Measurements from ENCODE around the gene C17orf100.

Gene C17orf100

GRCh38 chr17:6633263-6633662 lies 18.3 kb upstream of the C17orf100 start:
- Histone ChIP-seq H3K4me1 (ENCODE audit: insufficient read depth, low read length) (no peaks in the 10 kb centered on the region), H3K9me3 (ENCODE audit: insufficient read depth, low read depth, low read length) (no peaks in the 10 kb centered on the region), H3K36me3 (ENCODE audit: insufficient read depth, low read depth, low read length) (peaks cover 61% of the 10 kb centered on the region), H3K27me3 (ENCODE audit: insufficient read depth, low read length) (no peaks in the 10 kb centered on the region), H3K27ac (ENCODE audit: low read length) (no peak overlapping the region), H3K4me3 (ENCODE audit: low read length) (no peak overlapping the region), H3K9ac (ENCODE audit: low read depth, low read length) (no peak overlapping the region)

GRCh38 chr17:6636105-6636504 lies 15.5 kb upstream of the C17orf100 start:
- Histone ChIP-seq H3K4me3 (ENCODE audit: low read length) (no peak overlapping the region), H3K36me3 (ENCODE audit: insufficient read depth, low read depth, low read length) (peaks cover 37% of the 10 kb centered on the region), H3K9ac (ENCODE audit: low read depth, low read length) (no peak overlapping the region), H3K9me3 (ENCODE audit: insufficient read depth, low read depth, low read length) (no peaks in the 10 kb centered on the region), H3K27me3 (ENCODE audit: insufficient read depth, low read length) (no peaks in the 10 kb centered on the region), H3K27ac (ENCODE audit: low read length) (no peak overlapping the region), H3K4me1 (ENCODE audit: insufficient read depth, low read length) (no peaks in the 10 kb centered on the region)

GRCh38 chr17:6636616-6637457 lies 14.7 kb upstream of the C17orf100 start:
- no peak overlapping the region for H3K9ac ChIP-seq (ENCODE audit: low read depth, low read length)
- no peaks in the 10 kb centered on the region; the same call in 1 of the 2 replicates for H3K4me1 ChIP-seq (ENCODE audit: insufficient read depth, low read length)
- no peak overlapping the region for H3K27ac ChIP-seq (ENCODE audit: low read length)
- no peak overlapping the region for H3K4me3 ChIP-seq (ENCODE audit: low read length)
- H3K9me3 ChIP-seq (ENCODE audit: insufficient read depth, low read depth, low read length): no peaks in the 10 kb centered on the region
- H3K36me3 ChIP-seq (ENCODE audit: insufficient read depth, low read depth, low read length): peaks cover 31% of the 10 kb centered on the region
- no peaks in the 10 kb centered on the region for H3K27me3 ChIP-seq (ENCODE audit: insufficient read depth, low read length)

- no peak overlapping the region for H3K4me3 ChIP-seq (ENCODE audit: low read length)
- no peaks in the 10 kb centered on the region for H3K27me3 ChIP-seq (ENCODE audit: insufficient read depth, low read length)
- H3K9me3 ChIP-seq (ENCODE audit: insufficient read depth, low read depth, low read length): no peaks in the 10 kb centered on the region
- peaks cover 4% of the 10 kb centered on the region; the same call in 1 of the 2 replicates for H3K4me1 ChIP-seq (ENCODE audit: insufficient read depth, low read length)
- H3K9ac ChIP-seq (ENCODE audit: low read depth, low read length): no peak overlapping the region
- no peak overlapping the region for H3K27ac ChIP-seq (ENCODE audit: low read length)
- peaks cover 29% of the 10 kb centered on the region for H3K36me3 ChIP-seq (ENCODE audit: insufficient read depth, low read depth, low read length)
Measured at GRCh38 chr17:6637458-6637840, 14.1 kb upstream of the C17orf100 start.

GRCh38 chr17:6638046-6638908 lies 13.3 kb upstream of the C17orf100 start:
- Histone ChIP-seq H3K4me3 (ENCODE audit: low read length) (no peak overlapping the region), H3K27ac (ENCODE audit: low read length) (no peak overlapping the region), H3K9me3 (ENCODE audit: insufficient read depth, low read depth, low read length) (no peaks in the 10 kb centered on the region), H3K4me1 (ENCODE audit: insufficient read depth, low read length) (peaks cover 4% of the 10 kb centered on the region; the same call in 1 of the 2 replicates), H3K27me3 (ENCODE audit: insufficient read depth, low read length) (no peaks in the 10 kb centered on the region), H3K36me3 (ENCODE audit: insufficient read depth, low read depth, low read length) (peaks cover 29% of the 10 kb centered on the region), H3K9ac (ENCODE audit: low read depth, low read length) (no peak overlapping the region)

GRCh38 chr17:6639014-6639585 lies 12.5 kb upstream of the C17orf100 start:
- peak overlapping the region; percentile 96 for H3K4me3 ChIP-seq (ENCODE audit: low read length)
- H3K9ac ChIP-seq (ENCODE audit: low read depth, low read length): peak overlapping the region; percentile 93; the same call in 1 of the 2 replicates
- no peak overlapping the region for H3K27ac ChIP-seq (ENCODE audit: low read length)
- no peaks in the 10 kb centered on the region for H3K27me3 ChIP-seq (ENCODE audit: insufficient read depth, low read length)
- H3K36me3 ChIP-seq (ENCODE audit: insufficient read depth, low read depth, low read length): peaks cover 31% of the 10 kb centered on the region
- peaks cover 4% of the 10 kb centered on the region; the same call in 1 of the 2 replicates for H3K4me1 ChIP-seq (ENCODE audit: insufficient read depth, low read length)
- H3K9me3 ChIP-seq (ENCODE audit: insufficient read depth, low read depth, low read length): no peaks in the 10 kb centered on the region

GRCh38 chr17:6639586-6640535 lies 11.7 kb upstream of the C17orf100 start:
- Histone ChIP-seq H3K4me3 (ENCODE audit: low read length) (peak overlapping the region; percentile 96), H3K27ac (ENCODE audit: low read length) (peak overlapping the region; percentile 84), H3K9me3 (ENCODE audit: insufficient read depth, low read depth, low read length) (no peaks in the 10 kb centered on the region)

GRCh38 chr17:6640536-6641246 lies 10.9 kb upstream of the C17orf100 start, which contains the start of the genes KIAA0753 and TXNDC17:
TSS of gene KIAA0753 (minus strand) at chr17:6640711. CDS start at chr17:6635103, 5,608 bp downstream.
TSS of gene TXNDC17 (plus strand) at chr17:6641060. CDS start at chr17:6641083, 23 bp downstream.
- peaks cover 4% of the 10 kb centered on the region; the same call in 1 of the 2 replicates for H3K4me1 ChIP-seq (ENCODE audit: insufficient read depth, low read length)
- no peaks in the 10 kb centered on the region for H3K27me3 ChIP-seq (ENCODE audit: insufficient read depth, low read length)
- peak within 1 kb of the TSS; percentile 84 for H3K27ac ChIP-seq (ENCODE audit: low read length)
- H3K36me3 ChIP-seq (ENCODE audit: insufficient read depth, low read depth, low read length): peaks cover 36% of the 10 kb centered on the region
- peak within 1 kb of the TSS; percentile 93 for H3K9ac ChIP-seq (ENCODE audit: low read depth, low read length)
- H3K4me3 ChIP-seq (ENCODE audit: low read length): peak within 1 kb of the TSS; percentile 96
- no peaks in the 10 kb centered on the region for H3K9me3 ChIP-seq (ENCODE audit: insufficient read depth, low read depth, low read length)

More at GRCh38 chr17:6639586-6640535, 11.7 kb upstream of the C17orf100 start:
- Histone ChIP-seq H3K9ac (ENCODE audit: low read depth, low read length) (peak overlapping the region; percentile 93), H3K4me1 (ENCODE audit: insufficient read depth, low read length) (peaks cover 4% of the 10 kb centered on the region; the same call in 1 of the 2 replicates), H3K27me3 (ENCODE audit: insufficient read depth, low read length) (no peaks in the 10 kb centered on the region), H3K36me3 (ENCODE audit: insufficient read depth, low read depth, low read length) (peaks cover 32% of the 10 kb centered on the region)

- no peaks in the 10 kb centered on the region for H3K27me3 ChIP-seq (ENCODE audit: insufficient read depth, low read length)
- H3K9me3 ChIP-seq (ENCODE audit: insufficient read depth, low read depth, low read length): no peaks in the 10 kb centered on the region
- H3K4me3 ChIP-seq (ENCODE audit: low read length): peak overlapping the region; percentile 96
- H3K27ac ChIP-seq (ENCODE audit: low read length): peak overlapping the region; percentile 67
- H3K9ac ChIP-seq (ENCODE audit: low read depth, low read length): peak overlapping the region; percentile 93
- peaks cover 4% of the 10 kb centered on the region; the same call in 1 of the 2 replicates for H3K4me1 ChIP-seq (ENCODE audit: insufficient read depth, low read length)
- H3K36me3 ChIP-seq (ENCODE audit: insufficient read depth, low read depth, low read length): peaks cover 41% of the 10 kb centered on the region
Measured at GRCh38 chr17:6641247-6641863, 10.2 kb upstream of the C17orf100 start.

- Histone ChIP-seq H3K27me3 (ENCODE audit: insufficient read depth, low read length) (no peaks in the 10 kb centered on the region), H3K36me3 (ENCODE audit: insufficient read depth, low read depth, low read length) (peaks cover 45% of the 10 kb centered on the region), H3K4me1 (ENCODE audit: insufficient read depth, low read length) (peaks cover 4% of the 10 kb centered on the region; the same call in 1 of the 2 replicates), H3K27ac (ENCODE audit: low read length) (no peak overlapping the region), H3K4me3 (ENCODE audit: low read length) (peak overlapping the region; percentile 96; the same call in 1 of the 2 replicates), H3K9ac (ENCODE audit: low read depth, low read length) (no peak overlapping the region), H3K9me3 (ENCODE audit: insufficient read depth, low read depth, low read length) (no peaks in the 10 kb centered on the region)
Measured at GRCh38 chr17:6642592-6642991, 9.0 kb upstream of the C17orf100 start.
